GM21367 (cell line): Measurements from ENCODE around the gene WDSUB1.

ENCODE experiments used
- ATAC-seq: cut with Tn5 transposase; IDR thresholded peaks from one replicate; pipeline ENCODE4 v1.9.1; 2021; ENCODE audit not compliant: unreplicated experiment

WDSUB1 gene

DNA sequence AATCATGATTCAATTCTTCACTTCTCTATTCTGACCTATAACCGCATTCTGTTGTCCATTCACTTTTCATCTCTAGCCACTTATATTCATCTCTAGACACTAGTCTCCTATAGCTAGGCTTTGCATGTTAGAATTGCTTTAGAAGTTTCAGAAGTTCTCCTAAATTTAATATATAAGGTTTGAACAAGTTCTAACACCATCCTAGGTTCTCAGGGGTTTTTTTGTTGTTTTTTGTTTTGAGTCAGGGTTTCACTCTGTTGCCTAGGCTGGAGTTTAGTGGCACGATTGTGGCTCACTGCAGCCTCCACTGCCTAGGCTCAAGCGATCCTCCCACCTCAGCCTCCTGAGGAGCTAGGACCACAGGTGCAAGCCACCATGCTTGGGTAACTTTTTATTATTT, 19.9 kb downstream of the WDSUB1 start:
- no peak for ATAC-seq

DNA sequence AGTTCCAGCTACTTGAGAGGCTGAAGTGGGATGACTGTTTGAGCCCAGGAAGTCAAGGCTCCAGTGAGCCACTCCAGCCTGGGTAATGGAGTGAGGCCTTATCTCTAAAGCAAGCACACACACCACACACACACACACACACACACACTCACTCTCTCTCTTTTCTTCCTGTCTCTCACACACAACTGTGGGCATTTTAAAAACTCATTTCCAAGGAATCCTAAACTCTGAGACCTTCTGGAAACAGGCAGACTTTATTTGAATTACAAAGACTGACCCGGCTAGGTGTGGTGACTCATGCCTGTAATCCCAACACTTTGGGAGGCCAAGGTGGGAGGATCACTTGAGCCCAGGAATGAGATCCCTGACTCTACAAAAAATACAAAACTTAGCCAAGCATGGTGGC, 21.3 kb downstream of the WDSUB1 start:
- no peak for ATAC-seq

DNA sequence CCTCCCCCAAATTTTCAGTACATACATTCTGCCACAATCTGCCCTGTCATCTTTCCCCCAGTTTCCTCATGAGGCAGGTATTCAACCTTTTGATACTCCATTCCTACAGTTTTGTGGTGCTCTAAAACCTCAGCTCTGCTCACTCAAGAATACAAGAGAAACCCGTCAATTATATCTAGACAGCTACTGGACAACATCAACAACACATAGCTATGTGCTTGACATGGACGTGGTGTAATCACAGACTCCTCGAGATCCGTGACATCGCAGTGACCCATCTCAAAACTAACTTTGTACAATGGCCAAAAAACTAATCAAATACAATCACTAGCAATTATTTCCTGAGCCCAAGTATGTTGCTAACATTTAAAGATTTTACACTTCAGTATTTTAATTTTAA, 23.6 kb downstream of the WDSUB1 start:
- ATAC-seq = no peak

DNA sequence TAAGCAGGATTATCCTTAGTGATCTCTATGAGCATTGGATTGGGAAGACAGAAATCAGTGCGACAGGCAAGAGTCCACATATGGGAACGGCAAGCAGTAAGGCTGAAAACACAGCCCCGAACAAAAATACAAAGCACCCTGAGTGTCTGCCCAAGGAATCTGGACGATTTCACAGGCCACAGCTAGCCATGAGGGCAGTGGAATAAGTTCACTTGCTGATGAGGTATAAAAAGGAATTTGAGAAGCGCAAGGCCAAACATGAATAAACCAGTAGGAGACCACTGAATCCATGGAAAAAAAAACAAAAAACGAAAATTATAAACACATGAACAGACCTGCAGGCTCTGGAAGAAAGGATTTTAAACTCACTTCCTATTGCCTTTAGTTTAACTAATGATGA, 24.3 kb downstream of the WDSUB1 start:
- ATAC-seq = no peak

DNA sequence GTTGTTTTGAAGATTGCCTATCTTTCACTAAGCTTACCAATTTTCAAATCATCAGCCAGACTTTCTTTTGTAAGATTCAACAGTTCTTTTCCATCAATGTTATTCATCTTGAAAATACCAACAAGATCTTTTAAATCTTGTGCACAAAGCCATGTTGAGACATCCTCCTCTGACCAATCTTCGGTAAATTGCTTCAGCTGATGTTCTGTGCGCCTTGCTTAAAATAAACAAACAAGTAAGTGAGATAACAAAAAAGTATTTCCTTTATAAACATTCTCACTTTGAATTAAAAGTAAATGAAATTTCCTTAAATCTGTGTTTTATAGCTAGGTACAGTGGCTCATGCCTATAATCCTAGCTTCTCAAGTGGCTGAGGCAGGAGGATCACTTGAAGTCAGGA, 30.3 kb downstream of the WDSUB1 start:
- no peak for ATAC-seq

DNA sequence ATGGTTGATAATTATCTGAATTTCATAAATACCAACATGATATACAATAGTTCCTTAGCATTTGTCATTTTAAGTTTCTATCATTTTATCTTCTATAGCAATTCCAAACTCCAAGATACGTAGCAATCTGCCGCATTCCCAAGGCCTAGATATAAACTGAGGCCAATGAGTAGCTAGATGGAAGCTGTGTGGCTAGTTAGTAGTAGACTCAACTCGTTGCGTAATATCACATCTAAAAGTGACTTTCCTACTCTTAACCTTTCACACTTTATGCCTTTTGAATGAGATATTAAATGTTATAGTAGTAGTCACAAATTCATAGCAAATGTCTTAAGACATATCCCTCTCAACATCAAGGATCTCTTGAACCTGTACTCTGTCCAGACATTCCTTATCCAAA, 33.6 kb downstream of the WDSUB1 start:
- ATAC-seq = no peak

DNA sequence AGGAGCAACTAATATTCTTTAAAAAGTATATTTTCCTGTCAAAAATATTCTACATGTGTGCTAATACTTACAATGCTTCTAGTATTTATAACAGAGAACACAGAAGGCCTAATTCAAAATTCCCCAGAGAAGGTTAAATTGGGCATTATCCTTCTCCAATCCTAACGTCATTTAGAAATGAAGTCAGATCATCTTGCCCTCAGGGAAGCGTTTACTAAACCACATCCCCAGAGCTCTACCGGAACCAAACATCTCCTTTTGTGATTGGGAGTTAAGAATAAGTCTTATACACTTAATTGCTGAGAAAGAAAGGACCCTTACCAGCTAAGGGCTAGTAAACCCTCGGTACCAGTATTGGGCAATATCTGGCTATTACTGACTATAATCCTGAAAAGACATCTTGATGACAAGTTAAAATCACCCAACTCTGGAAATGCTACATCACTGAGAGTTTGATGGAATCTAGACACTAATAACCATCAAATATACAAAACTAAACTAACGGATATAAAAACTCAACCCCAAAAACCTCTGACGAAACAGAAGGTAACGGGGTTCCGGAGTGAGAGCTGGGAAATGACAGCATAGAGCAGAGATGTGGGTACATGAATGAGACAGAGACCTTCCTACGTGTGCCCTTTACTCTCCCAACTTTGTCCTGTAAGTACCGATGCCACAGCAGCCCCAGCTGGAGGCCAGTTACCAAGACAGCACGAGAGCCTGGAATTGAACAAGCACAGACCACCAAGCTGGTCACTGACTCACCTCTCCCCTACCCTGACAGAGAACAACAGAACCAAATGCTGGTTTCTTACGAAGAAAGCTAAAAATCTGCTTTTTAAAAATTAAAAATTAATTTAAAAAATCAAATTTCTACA, 35.0 kb downstream of the WDSUB1 start:
- ATAC-seq = no peak

DNA sequence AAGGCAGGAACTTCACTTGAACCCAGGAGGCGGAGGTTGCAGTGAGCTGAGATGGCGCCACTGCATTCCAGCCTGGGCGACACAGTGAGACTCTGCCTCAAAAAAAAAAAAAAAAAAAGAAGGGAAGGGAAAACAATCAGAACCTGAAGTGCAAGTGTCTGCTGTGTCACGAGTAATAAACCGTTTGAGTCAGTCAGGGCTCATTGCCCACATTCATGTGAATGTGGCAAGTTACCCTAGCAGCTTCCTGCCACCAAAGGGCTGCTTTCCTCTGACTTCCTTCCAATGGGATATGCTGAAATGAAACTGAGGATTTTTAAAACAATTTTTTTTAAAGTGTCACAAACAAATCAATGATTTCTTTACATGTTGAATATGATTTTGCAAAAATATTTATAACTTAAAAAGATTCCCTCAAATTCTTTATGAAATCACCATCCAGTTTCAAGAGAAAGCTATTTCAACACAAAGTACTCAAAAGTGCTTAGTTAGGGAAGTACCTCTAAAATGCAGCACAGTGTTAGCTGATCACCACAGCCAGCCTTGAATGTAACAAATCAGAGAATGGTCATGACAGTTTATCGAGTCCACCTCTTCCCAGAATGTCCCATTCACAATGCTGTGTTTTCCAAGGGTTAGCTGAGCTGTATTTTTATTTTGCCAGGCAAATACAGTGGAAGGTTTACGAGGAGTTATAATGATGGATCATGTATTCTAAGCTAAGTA, 36.4 kb downstream of the WDSUB1 start:
- ATAC-seq = peak; percentile 61

DNA sequence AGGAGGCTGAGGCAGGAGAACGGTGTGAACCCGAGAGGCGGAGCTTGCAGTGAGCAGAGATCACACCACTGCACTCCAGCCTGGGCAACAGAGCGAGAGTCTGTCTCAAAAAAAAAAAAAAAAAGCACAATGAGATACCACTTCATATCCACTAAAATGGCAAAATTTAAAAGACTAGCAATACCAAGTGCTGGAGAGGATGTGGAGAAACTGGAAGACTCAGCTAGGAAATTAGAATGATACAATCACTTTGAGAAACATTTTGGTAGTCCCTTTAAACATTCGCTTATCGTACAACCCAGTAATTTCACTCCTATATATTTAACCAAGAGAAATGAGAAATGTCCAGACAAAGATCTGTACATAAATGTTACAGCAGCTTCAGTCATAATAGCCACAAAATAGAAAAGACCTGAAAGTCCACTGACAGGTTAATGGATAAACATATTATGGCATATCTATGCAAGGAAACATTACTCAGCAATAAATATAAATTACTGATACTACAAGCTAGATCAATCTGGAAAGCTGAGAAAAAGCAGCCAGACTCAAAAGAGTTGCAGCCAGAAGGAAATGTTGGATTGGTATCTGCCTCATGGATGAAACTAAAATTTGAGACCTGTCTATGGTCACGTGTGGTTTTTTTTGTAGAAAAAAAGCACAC, 40.0 kb downstream of the WDSUB1 start:
- ATAC-seq = no peak

DNA sequence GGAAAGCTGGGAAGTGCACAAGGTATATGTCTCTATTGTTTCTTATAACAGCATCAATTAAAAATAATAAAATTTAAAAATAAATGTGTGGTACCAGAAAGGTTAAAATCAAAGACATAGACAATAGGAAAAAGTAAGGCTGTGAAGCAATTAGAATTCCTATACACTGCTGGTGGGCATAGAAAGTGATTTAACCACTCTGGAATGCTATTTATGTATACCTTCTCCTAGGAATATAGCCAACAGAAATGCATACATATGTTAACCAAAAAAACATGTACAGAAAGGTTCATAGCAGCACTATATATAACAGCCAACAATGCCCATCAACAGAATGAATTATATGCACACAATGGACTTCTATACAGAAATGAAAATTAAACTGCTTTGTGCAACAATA, 43.0 kb downstream of the WDSUB1 start:
- no peak for ATAC-seq

DNA sequence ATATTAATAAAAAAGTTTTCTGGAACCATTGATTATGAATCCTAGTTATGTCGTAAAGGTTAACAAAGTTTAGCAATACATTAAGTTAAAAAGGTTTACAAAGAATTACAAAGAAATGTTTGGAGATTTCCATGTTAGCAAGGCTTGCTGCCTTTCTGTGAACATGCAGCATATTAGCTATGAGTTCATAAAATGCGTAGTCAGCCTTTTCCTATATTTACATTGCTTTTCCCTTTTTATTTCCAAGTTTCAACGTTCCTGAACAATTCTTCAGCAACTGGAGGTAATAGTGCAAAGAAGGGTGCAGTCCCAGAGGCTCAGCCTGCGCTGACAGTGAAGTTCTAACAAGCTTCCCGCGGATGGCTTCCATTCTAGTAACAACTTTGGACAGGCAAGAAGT, 51.6 kb downstream of the WDSUB1 start:
- no peak for ATAC-seq

DNA sequence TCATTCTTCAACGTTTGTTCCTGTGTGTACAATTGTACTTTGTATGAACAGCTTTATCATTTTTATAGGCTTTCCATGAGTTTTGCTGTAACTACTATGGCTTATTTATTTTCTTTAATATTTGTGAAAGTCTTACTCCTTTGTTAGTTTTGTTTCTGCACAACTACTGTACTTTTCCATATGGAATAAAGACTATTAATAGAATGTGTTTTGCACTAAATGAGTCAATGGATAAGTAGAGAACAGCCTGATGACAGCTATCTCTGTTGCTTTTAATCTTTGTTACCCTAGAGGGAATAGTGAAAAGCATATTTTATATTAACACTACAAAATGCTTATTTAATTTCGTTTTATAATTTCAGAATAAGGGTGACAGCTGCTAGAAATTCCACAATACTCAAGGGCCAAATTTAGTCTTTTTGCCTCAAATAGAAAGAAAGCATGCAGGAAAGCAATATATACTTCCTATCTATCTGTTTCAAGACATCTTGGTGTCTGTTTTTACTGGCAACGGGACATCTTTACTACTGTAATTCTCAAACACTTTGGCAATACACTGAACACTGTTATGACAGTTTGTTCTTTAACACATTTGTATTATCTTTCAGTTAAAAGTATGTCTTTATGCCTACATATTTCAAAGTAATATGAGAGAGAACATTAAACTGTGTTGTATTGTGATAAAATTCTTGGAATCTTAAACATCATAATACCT, 53.9 kb downstream of the WDSUB1 start:
- no peak for ATAC-seq

DNA sequence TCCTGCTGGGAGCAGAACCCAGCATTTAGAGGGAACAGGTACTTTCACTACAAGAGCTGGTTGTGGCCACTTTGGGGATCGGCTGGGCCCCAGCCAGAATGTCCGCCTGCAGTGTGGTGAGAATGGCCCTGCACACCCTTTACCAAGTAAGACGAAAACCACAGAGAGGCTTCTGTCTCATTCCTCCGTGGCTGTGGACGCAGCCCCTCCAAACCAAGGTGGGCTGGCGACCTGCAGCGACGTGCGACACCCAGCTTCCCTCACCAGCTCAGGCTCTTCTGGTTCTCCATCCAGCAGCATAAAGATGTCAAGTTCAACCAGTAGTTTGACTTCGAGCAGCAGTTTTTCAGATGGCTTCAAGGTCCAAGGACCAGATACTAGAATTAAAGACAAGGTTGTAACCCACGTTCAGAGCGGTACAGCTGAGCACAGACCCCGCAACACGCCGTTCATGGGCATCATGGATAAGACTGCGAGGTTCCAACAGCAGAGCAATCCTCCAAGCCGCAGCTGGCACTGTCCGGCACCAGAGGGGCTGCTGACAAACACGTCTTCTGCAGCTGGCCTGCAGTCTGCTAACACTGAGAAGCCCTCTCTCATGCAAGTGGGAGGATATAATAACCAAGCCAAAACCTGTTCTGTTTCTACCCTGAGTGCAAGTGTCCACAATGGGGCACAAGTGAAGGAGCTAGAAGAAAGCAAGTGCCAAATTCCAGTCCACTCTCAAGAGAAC, 56.2 kb downstream of the WDSUB1 start:
- no peak for ATAC-seq

DNA sequence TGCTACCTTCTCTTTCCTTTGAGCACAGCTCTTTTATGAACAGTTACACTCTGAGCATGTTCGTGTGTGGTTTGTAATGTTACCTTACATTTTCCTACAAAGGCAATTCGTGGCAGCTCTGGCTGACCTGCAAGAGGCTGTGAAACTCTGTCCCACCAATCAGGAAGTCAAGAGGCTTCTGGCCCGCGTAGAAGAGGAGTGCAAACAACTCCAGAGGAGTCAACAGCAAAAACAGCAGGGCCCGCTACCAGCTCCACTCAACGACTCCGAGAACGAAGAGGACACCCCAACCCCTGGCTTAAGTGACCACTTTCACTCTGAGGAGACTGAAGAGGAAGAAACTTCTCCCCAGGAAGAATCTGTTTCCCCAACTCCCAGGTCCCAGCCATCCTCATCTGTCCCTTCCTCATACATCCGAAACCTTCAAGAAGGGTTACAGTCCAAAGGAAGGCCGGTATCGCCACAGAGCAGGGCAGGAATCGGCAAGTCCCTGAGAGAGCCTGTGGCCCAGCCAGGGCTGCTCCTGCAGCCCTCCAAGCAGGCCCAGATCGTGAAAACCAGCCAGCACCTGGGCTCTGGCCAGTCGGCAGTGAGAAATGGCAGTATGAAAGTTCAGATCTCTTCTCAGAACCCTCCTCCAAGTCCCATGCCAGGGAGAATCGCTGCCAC, 56.9 kb downstream of the WDSUB1 start:
- no peak for ATAC-seq

DNA sequence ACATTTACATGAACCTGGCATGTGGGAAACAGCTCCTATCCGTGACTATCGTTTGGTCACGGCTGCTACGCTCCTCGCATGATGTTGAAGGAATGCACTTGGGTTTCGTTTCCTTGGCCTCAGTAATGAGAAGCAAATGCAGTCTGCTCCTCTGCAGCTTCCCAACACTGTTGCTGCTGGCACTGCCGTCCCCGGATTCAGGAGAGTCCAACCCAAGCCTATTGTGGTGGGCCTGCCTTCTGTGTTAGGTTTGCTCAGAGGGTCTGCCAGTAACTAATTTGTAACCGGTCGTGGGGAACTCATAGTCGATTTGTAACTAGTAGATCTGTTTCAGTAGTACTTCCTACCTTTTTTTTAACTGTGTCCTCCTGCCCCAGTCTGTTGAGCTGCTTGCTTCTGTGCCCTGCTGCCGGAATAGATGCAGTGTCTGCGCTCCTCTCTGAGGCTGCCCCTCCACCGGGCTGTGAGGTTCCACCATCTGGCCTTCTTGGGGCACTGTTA, 58.4 kb downstream of the WDSUB1 start:
- ATAC-seq = no peak

DNA sequence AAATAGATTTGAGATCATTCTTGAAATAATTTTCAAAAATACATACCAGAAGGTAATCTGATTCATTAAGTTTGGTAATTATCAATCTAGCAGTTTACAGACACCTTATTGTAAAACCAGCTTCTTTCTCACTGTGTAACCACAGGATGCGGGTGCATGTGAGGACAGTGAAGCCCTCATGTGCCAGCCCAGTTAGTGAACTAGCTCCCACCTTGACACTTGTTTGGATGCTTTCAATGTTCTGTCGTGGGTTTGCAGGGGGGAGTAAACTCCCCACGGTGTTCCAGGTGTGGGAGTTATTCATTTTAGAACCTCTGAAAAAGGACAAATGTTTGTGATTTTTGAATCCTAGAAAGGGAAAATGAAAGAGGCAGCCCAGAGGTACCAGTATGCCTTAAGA, 59.0 kb downstream of the WDSUB1 start:
- ATAC-seq = no peak

DNA sequence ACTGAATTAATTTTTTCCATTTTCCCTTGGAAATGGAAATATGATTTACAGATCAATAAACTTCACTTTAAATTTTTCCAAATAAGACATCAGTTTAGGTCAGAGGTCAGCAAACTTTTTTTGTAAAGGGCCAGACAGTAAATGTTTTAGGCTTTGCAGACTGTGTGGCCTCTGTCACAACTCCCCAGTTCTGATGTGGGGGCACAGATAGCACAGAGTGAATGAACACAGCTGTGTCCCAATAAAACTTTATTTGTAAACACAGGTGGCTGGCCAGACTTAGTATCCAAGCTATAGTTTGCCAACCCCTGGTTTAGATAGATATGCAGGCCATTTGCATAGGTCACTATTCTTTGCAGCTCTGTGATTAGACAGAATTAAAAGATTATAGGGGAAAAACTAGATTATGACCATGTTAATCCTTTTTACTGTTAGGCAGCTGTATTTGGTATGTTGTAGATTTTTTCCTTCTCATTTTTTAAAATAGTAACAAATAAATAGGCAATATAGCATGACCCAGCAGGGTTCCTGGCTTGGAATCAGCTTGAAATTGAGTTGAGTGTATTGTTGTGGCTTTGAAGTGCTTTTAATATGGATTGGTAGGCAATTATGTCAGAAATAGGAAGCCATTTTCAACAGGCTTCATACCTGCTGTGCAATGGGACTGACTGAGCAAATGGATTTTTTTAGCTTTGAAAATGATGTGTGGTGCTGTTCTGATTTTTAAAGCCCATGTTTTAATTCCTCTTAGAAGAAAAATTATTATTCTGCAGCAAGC, 59.7 kb downstream of the WDSUB1 start:
- no peak for ATAC-seq

DNA sequence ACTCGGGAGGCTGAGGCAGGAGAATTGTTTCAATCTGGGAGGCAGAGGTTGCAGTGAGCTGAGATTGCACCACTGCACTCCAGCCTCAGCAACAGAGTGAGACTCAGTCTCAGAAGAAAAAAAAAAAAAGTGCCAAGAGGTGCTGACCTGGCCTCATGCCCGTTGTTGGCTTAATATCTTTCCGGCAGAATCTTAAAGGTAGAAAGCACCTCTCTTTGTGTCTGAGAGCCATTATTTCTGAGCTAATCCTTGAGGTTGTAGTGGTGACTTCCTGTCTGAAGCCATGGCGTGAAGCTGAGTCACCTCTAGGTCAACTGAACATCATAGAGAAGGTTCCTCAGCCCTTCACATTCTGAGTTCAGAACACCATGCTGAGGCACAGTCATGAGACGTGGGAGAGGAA, 60.4 kb downstream of the WDSUB1 start:
- no peak for ATAC-seq
